SJSA1 (cell line): ENCODE measurements around the gene DCAF8. TPM values are rescaled to one million over a fixed set of nuclear protein-coding genes. Genes with fewer than 3 reads are reported as not detected.
A peak's percentile ranks its signal among the peaks of the same experiment; 100 is the strongest.
"Not testable (repeated sequence)": the region's sequence is repeated elsewhere in the genome, so short reads cannot be mapped to it uniquely, and the experiment has no call there.

Source experiments
- DNase-seq, 2 experiments: peaks; one replicate each; pipeline ENCODE4 v3.0.0-alpha.2; 2015 to 2020; ENCODE audit warnings: low spot score in 2 of 2, low read depth in 1 of 2
- H3K27ac ChIP-seq: fragments of 250-450 bp; sonication (Bioruptor Pico); 2 replicates; pipeline ENCODE4 v1.5.1; 2020; ENCODE audit warnings: mild to moderate bottlenecking, moderate library complexity
- H3K27me3 ChIP-seq: fragments of 250-450 bp; sonication (Bioruptor Pico); replicated peaks from 2 replicates; pipeline ENCODE4 v1.5.1; 2020; ENCODE audit warnings: mild to moderate bottlenecking, moderate library complexity
- H3K36me3 ChIP-seq: fragments of 250-450 bp; sonication (Bioruptor Pico); 2 replicates; pipeline ENCODE4 v1.5.1; 2020; ENCODE audit warnings: mild to moderate bottlenecking
- H3K4me1 ChIP-seq: fragments of 250-450 bp; sonication (Bioruptor Pico); replicated peaks from 2 replicates; pipeline ENCODE4 v1.6.1; 2021; ENCODE audit warnings: mild to moderate bottlenecking
- H3K4me3 ChIP-seq: fragments of 250-450 bp; sonication (Bioruptor Pico); 2 replicates; pipeline ENCODE4 v1.5.1; 2020; ENCODE audit warnings: mild to moderate bottlenecking
- H3K9me3 ChIP-seq: fragments of 250-450 bp; sonication (Bioruptor Pico); replicated peaks from 2 replicates; pipeline ENCODE4 v1.5.1; 2020; ENCODE audit warnings: mild to moderate bottlenecking
- total RNA-seq: library from RNA; depleted of rRNA; stranded (reverse); fragments of >200 nt; shearing (Covaris generic); gene quantifications from 2 replicates; pipeline ENCODE4 v1.2.3, GENCODE V29; 2014; rRNA removed

The DCAF8 gene
- total RNA-seq: 37.5 and 45.8 TPM in 2 replicates

GRCh38 chr1:160261893-160262794 is at the start of gene DCAF8:
Gene DCAF8, minus strand, starts transcription at chr1:160262549. Its CDS starts 18,541 bp downstream, at chr1:160244008.
- Histone ChIP-seq H3K9me3 (no peaks in the 10 kb centered on the region), H3K27me3 (no peaks in the 10 kb centered on the region)

GRCh38 chr1:160309571-160309970 is 47.2 kb upstream of the DCAF8 start:
- Histone ChIP-seq H3K27me3 (no peaks in the 10 kb centered on the region), H3K9me3 (no peaks in the 10 kb centered on the region), H3K27ac (no peak overlapping the region), H3K4me3 (no peak overlapping the region), H3K36me3 (peaks cover 100% of the 10 kb centered on the region), H3K4me1 (no peaks in the 10 kb centered on the region)
- DNase-seq: no peak

More at GRCh38 chr1:160261893-160262794, at the start of gene DCAF8:
- H3K4me3 ChIP-seq: peak within 1 kb of the TSS; percentile 75
- H3K36me3 ChIP-seq: peaks cover 9% of the 10 kb centered on the region
- peak within 1 kb of the TSS; percentile 89 for H3K27ac ChIP-seq
- peaks cover 13% of the 10 kb centered on the region for H3K4me1 ChIP-seq
- DNase-seq: peak; percentile 97 to 98

DNA sequence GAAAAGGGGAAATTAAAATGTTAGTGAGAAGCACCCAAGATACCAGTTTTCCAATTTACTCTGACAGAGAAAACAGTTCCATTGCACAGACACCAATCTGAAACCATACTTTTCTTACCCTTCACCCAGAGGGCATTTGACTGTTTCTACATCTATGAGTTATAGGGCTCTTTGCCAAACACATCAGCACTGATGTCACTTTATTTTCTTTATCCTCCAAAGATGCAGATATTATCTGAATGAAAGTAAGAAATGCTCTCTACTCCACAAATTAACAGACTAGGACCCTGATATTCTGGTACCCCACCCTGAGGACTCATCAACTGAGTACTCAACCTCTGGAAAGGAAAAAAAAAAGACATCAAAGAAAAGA is 46.8 kb upstream of the DCAF8 start:
- Histone ChIP-seq H3K9me3 (no peaks in the 10 kb centered on the region), H3K4me3 (no peak overlapping the region), H3K4me1 (no peaks in the 10 kb centered on the region), H3K27ac (no peak overlapping the region), H3K27me3 (no peaks in the 10 kb centered on the region), H3K36me3 (peaks cover 100% of the 10 kb centered on the region)
- no peak for DNase-seq

- H3K36me3 ChIP-seq: peaks cover 100% of the 10 kb centered on the region
- H3K4me3 ChIP-seq: no peak overlapping the region
- no peaks in the 10 kb centered on the region for H3K27me3 ChIP-seq
- no peak for DNase-seq
- no peaks in the 10 kb centered on the region for H3K9me3 ChIP-seq
- H3K27ac ChIP-seq: no peak overlapping the region
- no peaks in the 10 kb centered on the region for H3K4me1 ChIP-seq
Measured at GRCh38 chr1:160308451-160309184, 46.3 kb upstream of the DCAF8 start.

- no peaks in the 10 kb centered on the region for H3K9me3 ChIP-seq
- H3K27ac ChIP-seq: no peak overlapping the region
- no peak overlapping the region for H3K4me3 ChIP-seq
- no peaks in the 10 kb centered on the region for H3K4me1 ChIP-seq
- no peaks in the 10 kb centered on the region for H3K27me3 ChIP-seq
- DNase-seq: no peak
- H3K36me3 ChIP-seq: peaks cover 98% of the 10 kb centered on the region
Measured at GRCh38 chr1:160307118-160307791, 44.9 kb upstream of the DCAF8 start.

GRCh38 chr1:160300173-160300572 is 37.8 kb upstream of the DCAF8 start:
- H3K4me1 ChIP-seq: no peaks in the 10 kb centered on the region
- H3K9me3 ChIP-seq: no peaks in the 10 kb centered on the region
- no peaks in the 10 kb centered on the region for H3K27me3 ChIP-seq
- H3K4me3 ChIP-seq: no peak overlapping the region
- H3K27ac ChIP-seq: no peak overlapping the region
- DNase-seq: no peak
- peaks cover 93% of the 10 kb centered on the region for H3K36me3 ChIP-seq

DNA sequence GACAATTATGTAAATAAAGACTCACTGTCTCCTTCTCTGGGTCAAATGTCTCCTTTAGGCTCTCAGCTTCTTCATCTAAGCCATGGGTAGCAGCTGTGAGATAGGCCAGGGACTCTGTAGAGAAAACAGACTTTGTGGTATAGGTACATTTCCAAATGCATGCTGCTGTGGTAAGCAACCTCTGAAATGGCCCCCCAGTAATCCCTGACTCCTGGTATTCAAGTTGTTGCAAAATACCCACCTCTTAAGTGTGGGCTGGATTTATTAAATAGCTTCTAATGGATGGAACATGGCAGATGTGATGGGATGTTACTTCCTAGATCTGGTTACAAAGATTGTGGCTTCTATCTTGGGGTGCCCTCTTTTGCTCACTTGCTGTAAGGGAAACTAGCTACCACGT is 33.7 kb upstream of the DCAF8 start:
- DNase-seq: no peak
- H3K36me3 ChIP-seq: peaks cover 98% of the 10 kb centered on the region
- no peak overlapping the region for H3K27ac ChIP-seq
- no peak overlapping the region for H3K4me3 ChIP-seq
- 0 out of 2 replicates have a peak, but pooled peaks cover 2% of the 10 kb centered on the region for H3K9me3 ChIP-seq
- no peaks in the 10 kb centered on the region for H3K4me1 ChIP-seq
- H3K27me3 ChIP-seq: no peaks in the 10 kb centered on the region

- no peaks in the 10 kb centered on the region for H3K27me3 ChIP-seq
- DNase-seq: no peak
- no peak overlapping the region for H3K27ac ChIP-seq
- no peak overlapping the region for H3K4me3 ChIP-seq
- H3K4me1 ChIP-seq: no peaks in the 10 kb centered on the region
- H3K9me3 ChIP-seq: 0 out of 2 replicates have a peak, but pooled peaks cover 2% of the 10 kb centered on the region
- H3K36me3 ChIP-seq: peaks cover 100% of the 10 kb centered on the region
Measured at GRCh38 chr1:160293020-160293968, 30.9 kb upstream of the DCAF8 start.

GRCh38 chr1:160291248-160292220 is 29.2 kb upstream of the DCAF8 start:
- H3K4me1 ChIP-seq: no peaks in the 10 kb centered on the region
- no peak overlapping the region for H3K4me3 ChIP-seq
- 0 out of 2 replicates have a peak, but pooled peaks cover 2% of the 10 kb centered on the region for H3K9me3 ChIP-seq
- H3K27me3 ChIP-seq: no peaks in the 10 kb centered on the region
- DNase-seq: peak; percentile 36 to 51
- H3K36me3 ChIP-seq: peaks cover 82% of the 10 kb centered on the region
- no peak overlapping the region for H3K27ac ChIP-seq

DNA sequence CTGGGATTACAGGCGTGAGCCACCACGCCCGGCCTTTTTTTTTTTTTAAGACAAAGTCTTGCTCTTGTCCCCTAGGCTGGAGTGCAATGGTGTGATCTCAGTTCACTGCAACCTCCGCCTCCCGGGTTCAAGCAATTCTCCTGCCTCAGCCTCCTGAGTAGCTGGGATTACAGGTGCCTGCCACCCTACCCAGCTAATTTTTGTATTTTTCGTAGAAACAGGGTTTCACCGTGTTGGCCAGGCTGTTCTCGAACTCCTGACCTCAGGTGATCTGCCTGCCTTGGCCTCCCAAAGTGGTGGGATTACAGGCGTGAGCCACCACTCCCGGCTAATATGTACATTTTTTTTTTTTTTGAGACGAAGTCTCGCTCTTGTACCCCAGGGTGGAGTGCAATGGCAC is 25.4 kb upstream of the DCAF8 start:
- peaks cover 51% of the 10 kb centered on the region for H3K36me3 ChIP-seq
- not testable (repeated sequence) for H3K4me1 ChIP-seq, H3K4me3 ChIP-seq, H3K9me3 ChIP-seq, H3K27me3 ChIP-seq, DNase-seq, H3K27ac ChIP-seq

DNA sequence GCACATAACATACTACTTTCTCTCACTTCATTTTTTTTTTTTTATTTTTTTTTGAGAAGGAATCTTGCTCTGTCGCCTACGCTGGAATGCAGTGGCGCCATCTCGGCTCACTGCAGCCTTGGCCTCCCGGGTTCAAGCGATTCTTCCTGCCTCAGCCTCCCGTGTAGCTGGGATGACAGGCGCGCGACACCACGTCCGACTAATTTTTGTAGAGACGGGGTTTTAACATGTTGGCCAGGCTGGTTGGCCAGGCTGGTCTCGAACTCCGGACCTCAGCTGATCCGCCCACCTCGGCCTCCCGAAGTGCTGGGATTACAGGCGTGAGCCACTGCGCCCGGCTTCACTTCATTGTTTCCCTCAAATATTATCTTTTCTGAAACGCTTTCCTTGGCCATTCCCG is 23.2 kb upstream of the DCAF8 start:
- H3K27ac ChIP-seq: no peak overlapping the region
- peaks cover 51% of the 10 kb centered on the region for H3K36me3 ChIP-seq
- peak overlapping the region; percentile 65; the same call in 1 of the 2 replicates for H3K4me3 ChIP-seq
- H3K4me1 ChIP-seq: peaks cover 8% of the 10 kb centered on the region
- DNase-seq: no peak
- H3K9me3 ChIP-seq: no peaks in the 10 kb centered on the region
- H3K27me3 ChIP-seq: no peaks in the 10 kb centered on the region

DNA sequence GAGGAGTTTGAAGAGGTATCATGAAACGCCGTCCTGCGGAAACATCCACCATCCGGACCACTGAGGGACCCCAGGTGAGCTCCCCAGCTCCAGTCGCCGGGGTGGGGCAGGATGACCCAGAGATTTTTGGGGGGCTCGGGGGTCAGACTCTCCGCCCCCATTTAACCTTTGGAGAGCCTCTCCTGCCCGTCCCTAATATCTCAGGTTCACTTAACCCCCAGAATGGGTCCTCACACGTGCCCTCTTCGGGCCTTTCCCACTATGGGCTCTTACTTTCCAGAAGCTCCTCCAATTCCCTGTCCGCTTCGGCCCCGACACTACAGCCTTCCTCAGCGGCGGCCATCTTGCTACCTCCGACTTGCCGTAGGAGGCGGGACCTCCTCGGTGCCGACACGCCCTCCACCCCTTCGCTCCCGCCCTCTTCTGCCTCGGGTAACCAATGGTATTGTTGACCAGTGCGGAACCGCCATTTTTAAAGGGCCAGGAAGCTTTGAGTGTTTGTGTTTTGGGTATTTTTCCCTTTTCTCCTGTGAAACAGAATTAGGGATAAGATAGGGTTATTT is 22.5 kb upstream of the DCAF8 start, which contains the start of gene PEX19:
TSS of gene PEX19 (minus strand) at position 352 of the 563 bp plus-strand sequence. CDS start at position 343, 9 bp downstream.
- H3K9me3 ChIP-seq: no peaks in the 10 kb centered on the region
- DNase-seq: peak; percentile 91 to 96
- H3K36me3 ChIP-seq: peaks cover 50% of the 10 kb centered on the region
- H3K4me3 ChIP-seq: peak within 1 kb of the TSS; percentile 65
- peak within 1 kb of the TSS; percentile 40 for H3K27ac ChIP-seq
- H3K4me1 ChIP-seq: peaks cover 8% of the 10 kb centered on the region
- no peaks in the 10 kb centered on the region for H3K27me3 ChIP-seq
